ENCODE measurements around the gene BAZ2B.

The BAZ2B gene

DNA sequence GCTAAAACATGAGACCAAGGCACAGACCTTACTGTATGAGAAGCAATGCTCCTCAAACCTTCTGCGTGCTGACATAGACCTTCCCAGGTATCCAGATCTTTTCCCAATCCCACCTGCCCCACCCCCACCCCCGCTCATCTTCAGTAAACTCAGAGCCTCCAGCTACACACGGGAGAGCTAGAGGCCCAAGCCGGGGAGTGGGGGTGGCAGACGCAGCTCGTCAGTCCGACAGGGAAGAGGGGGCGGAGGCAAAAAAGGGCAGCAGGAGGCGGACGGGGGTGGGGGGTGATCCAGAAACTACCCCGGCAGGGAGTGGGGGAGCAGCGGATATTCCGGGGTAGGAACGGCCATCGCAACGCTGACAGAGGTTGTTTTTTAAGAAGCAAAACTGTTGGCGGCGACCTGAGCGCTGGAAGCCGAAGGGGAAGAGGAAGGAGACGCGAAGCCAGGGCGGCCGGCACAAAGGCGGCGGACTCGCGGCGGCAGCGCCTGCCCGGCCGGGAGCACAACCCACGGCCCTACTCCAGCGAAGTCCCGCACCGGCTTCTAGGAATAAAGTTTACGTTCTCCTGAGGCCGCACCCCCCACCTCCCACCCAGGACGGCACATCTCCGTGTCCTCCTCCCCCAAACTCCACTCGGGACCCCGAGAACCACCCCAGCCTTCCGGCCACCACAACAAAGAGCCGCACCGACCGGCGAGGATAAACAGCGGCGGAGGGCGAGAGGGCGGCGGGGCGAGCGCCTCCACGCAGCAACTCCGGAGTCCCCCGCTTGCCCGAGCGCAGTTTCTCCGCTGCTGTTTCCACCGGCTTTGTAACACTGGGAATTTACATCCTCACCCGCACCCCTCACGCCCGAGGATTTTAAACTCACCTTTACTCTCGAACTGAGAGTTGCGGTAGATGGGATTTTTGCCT is 722 bp downstream of the BAZ2B start:
- DNase-seq = peak; percentile 7 to 18 (median 14)

DNA sequence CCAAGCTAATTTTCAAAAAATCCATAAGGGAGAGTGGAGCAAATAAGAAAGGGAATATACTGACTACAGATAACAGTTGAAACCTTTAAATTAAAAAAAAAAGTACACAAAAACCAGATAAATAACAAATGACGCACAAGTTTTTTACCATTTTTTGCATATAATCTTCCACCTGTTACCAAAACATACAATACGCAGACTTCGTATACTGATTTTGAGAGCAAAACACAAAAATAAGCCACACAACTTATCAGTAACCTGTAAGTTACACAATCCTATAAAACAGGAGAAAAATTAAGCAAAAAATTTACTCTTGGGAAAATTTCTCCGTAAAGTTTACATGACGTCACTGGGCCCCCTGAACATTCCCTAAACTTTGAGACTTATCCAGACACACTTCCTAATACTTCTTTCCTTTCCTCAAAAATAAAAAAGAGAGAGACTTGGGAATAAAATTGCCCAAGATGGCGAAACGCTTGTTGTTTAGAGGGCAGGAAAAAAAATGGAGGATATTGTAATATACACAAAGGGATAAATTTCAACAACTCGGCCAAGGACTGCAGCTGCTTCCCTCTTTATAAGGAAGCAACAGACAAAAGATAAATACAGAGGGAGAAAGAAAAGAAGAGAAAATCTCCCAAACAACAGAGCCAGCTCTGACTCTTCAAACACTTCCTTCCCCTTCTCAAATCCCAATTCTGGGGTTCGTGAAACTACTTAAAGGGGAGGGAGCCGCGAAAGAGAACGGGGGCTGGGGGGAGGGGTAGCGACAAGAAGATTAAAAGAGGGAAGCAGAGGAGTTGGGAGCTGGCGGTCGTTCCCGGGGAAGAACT is 1.6 kb downstream of the BAZ2B start:
- no peak for DNase-seq

DNA sequence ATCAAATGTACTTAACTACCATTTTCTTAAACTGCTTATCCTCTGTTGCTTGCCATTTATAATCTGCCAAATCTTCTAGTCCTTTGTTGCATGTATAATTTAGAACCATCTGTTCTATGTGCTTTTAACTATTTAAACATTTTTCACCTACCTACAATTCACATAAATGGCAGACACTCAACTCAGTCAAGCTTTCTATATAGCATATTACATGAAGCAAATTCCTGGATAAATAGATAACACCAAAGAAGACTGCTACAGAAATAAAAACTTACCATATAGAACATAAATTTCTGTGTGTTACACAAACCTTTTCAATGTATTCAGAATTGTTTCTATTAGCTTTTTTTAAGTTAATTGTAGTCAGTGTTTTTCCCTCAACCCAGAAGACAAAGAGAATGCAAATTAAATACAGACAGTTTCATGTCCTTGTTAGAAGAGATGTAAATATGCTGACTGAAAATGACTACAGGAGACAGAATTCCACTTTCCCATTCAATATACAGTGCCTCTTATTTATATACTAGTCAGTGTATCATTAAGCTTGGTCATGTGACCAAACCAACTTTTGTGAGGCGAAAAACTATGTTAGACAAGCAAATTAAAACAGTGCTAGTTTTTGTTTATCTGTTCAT is 2.6 kb downstream of the BAZ2B start:
- no peak for DNase-seq

DNA sequence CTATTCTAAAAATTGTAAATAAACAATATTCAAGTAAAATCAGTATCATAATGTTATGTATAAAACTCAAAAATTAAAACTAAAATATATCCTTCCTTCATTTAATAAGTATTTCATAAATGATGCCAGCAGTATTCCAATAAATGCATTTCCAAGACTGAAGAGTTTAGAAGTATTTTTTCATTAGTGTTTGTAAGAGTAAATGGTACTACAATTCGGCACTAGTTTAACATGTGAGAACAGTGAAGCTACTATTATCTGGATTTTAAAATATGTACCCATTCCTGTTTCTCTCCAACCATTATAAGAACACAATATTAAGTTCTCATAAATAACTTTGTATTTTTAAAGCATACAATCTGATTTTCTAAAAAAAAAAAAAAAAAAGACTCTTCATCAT is 3.3 kb downstream of the BAZ2B start:
- no peak for DNase-seq

DNA sequence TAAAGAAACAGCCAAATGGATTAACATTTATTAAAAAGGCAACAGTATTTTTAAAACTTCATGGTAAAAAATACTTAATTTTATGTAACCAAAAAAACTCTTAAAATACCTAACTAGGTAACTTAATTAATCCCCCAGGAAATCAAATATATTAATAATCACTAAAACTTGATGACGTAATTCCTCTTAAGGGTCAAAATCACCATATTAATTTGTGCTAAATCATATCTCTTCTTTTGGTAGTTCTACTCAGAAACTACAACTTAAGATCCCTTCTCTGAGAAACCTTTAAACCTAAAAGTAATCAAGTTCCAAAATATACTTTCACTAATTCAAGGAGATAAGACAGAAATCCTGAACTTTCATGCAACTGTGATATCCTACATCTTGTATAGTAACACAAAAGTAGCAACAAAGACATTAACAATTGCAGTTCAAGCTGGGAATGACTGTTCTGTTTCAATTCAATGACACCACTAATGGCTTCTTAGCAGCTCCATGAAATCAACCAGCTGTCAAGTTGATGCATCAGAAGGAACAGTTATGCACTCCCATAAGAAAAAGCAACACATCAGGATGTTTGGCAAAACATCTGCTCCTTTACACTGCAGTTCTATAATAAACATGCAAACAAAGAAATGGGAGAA is 4.0 kb downstream of the BAZ2B start:
- no peak for DNase-seq

DNA sequence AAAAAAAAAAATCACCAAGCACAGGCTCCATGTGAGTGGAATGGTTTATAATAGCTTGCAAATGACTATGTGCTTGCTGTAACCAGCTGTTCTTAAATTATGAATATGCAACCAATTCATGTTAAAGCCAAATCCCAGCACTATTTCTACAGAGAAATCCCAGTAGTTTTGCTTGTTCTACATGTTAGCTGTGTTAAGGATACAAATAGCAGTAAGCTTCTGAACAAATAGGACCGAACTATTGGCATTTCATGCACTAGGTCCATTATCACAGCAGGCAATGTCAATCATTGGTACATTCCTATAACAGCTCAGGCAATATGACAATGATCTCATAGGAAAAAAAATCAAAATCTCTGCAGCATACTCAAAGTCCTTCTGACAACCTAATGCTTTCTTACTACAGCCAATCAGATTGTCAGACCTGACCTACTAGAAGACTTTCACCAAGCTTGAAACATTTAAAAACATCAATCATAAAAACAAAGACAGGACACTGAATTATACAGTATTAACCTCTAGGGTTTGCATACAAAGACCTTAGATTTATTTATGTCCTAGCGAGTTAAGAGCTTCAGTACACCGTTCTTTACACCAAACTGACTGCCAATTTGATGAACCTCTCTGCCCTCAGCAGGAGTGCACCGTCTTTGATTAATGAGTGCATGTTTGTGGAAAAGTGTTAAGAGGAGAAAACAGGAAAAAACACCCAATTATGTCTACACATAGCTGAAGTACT is 6.4 kb downstream of the BAZ2B start:
- DNase-seq = no peak

DNA sequence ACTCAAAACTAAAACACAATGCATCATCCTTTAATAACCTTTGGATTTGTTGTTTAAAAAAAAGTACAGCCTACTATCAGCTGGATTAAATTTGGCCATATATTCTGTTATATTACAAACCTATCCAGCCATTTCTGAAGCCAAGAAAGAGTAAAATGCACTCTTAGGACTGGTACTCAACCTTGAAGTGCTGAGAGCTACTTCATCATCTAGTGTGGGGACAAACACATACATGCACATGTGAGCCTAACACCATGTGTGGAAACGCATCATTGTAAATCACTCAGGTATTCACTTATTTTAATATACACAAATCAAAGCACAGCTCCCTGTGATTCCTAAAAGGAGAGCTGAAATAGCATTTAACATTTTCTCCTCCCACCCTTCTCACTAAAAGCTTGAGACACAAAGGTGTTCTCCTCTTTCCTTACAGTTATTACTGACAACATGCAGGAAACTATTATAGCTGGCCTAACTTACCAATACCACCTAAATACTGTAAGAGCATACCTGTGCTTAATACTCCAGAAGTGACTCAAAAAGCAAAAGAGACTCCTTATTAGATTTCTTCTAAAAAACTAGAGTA is 7.5 kb downstream of the BAZ2B start:
- no peak for DNase-seq

DNA sequence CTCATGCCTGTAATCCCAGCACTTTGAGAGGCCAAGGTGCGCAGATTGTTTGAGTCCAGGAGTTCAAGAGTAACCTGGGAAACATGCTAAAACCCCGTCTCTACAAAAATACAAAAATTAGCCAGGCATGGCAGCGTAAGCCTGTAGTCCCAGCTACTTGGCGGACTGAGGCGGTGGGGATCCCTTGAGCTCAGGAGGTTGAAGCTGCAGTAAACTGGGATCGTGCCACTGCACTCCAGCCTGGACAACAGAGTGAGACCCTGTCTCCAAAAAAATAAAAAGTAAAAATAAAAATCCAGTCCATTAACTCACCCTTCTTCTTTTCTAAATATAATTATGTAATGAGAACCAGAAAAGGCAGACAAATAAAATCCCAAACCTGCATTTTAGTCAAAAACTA is 8.2 kb downstream of the BAZ2B start:
- DNase-seq = no peak

DNA sequence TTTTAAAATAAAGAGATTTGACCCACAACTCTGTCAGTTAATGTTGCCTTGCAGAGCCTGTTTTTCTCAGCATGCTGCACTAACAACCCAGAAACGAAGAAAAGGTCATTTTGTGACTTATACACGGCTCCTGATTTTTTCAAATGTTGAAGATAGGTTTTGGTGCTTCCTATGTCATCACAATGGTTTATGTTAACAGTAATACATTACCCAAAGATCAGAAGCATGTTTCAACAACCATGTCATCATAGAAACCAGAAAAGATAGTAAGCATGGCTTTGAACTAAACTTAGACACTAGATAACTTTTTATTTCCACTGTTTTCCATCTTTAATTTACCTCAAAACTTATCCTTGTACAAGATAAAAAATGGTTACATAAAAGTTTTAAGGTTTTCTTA is 10.1 kb downstream of the BAZ2B start:
- DNase-seq = no peak

DNA sequence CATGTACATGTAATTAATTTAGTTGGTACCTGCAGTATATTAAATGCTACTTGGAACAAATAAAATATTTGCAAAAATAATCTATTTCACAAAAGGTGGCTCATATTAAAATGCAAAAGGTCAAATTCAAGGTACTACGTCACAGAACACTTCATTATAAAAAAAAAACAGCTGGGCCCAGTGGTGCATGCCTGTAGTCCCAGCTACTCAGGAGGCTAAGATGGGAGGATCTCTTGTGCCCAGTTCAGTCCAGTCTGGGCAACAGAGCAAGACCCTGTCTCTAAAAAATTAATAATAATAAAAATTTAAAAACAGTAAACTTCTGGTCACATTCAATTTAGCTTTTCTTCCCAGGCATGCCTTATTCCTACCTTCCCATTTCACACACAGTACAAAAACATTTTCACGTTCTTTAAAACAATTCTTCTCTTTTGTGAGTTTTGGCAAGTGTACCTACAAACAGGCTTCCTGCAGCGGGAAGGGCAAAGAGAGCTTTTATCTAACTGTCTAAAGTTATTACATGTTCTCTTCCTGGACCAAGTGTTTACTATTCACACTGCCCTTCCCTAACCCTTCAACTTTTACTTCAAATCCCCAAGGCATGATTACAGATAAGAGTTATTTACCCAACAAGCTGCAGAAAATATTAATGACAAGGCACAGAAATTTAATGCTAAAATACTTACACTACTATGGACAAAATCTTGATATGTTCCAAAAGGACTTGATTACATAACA is 10.7 kb downstream of the BAZ2B start:
- DNase-seq = no peak

DNA sequence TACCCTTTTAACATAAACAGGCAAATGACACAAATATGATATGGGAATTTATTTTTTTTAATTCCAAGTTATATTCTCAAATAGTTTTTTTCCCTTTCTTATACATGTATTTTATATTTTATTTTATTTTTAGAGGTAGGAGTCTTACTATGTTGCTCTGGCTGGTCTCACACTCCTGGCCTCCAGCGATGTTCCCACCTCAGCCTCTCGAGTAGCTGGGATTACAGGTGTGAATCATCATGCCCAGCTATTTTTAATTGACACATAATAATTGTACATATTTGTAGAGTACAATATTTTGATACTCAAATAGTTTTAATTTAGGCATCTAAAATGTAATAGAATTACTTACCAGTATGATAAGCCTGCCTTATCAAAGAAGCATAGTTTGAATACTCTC is 12.2 kb downstream of the BAZ2B start:
- DNase-seq = no peak

DNA sequence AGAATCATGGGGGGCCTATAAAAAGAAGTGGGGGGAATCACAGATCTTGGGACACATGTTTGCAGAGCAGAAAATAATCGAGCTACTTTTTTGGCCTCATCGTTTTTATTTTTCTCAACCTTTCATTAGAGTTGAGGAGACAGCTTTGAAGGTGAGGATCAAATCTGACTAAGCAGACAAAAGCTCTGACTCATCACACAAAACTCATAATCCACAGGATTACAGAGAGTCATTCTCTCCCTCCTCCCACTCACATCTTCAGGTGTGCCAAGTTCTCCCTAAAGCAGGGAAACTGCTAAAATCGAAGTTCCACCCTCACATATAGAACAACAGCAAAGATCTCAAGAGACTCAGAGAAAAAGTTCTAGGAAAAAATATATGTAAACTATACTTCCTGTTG is 15.6 kb downstream of the BAZ2B start:
- DNase-seq = no peak

DNA sequence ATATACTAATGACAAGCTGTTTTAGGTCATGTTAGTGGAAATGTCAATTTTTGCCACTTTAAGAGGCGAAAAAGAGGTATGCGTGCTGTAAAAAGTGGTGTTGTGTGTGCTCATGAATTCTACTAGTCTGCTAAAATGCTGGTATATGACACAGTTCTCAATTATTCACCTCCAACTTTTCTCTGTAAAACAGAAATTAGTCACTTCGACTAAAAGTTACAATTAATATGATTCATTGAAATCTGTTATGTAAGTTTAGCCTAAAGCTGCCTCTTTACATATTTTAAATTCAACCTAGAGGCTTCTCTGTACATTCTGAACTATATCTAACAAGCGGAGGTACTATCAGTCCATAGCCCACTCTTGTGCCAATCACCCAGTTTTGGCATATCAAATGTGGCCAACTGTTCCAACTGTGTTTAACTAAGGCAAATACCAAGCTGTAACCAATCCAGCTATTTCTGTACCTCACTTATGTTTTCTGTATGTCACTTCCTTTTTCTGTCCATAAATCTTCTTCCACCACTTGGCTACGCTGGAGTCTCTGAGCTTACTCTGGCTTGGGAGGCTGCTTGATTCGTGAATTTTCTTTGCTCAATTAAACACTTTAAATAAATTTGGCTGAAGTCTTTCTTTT is 20.8 kb downstream of the BAZ2B start:
- no peak for DNase-seq

DNA sequence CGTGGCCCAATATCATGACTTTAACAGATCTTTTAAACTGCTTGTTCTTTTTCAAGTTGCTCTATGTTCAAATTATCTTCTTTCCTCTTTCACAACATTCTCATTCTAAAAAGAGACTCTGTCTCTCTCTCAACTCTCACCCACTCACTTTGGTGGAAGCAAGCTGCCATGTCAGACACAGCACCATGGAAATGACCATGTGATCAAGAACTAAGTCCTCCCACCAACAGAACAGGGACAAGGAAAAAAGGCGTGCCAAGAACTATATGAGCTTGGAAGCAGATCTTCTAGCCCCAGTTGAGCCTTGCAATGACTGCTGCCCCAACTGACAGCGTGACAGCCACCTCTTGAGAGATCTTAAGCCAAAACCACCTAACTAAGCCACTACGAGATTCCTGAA is 23.9 kb downstream of the BAZ2B start:
- no peak for DNase-seq

DNA sequence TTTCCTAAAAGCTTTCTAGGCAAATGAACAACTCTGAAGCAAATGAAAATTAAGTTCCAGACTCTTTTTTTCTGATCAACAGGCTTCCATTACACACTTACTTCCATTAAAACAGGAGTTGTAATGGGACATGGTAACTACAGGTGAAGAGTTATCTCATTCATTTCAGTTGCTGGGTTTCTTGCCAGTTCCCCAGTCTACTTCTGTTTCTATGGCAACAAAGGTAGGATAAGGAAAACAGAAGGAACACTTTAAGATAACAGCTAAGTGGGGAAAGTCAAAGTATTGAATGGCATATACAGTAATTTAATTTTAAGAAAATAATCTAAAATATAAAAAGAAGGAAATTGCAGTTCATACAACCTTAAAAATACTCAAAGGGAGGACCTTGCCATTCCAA is 25.1 kb downstream of the BAZ2B start:
- no peak for DNase-seq

DNA sequence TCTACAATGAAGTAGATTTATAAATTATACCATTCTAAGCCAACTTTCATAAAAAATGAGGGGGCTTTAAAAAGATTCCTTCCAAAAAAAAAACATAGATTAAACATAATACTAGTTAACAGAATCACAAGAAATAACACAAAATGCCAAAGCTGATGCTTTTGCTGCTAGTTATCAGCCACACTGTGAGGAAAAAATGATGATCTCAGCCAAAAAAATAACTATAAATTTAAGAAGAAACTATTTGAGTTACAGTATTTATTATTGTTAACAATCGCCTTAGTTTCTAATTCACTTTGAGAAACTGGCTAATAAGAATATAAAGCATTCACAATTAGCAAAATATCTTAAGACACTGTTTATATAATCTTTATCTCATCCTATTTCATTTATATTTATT is 27.1 kb downstream of the BAZ2B start:
- DNase-seq = no peak

DNA sequence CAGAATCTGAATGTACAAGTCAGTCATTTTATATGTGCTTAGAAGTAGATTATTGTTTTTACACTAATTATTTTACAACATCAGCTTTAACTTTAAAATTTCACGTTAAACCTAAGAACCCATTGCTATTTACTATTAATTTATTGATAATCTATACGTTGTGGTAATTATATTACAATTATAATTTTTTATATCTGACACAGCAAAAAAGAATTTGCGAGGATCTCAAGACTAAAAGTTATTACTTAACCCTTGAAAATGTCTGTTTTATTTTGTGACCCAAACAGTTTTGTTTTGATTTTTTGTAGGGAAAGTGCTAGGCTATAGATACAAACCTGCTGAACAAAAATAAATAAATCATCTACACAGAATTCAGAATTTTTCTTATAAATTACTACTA is 30.3 kb downstream of the BAZ2B start:
- DNase-seq = no peak

DNA sequence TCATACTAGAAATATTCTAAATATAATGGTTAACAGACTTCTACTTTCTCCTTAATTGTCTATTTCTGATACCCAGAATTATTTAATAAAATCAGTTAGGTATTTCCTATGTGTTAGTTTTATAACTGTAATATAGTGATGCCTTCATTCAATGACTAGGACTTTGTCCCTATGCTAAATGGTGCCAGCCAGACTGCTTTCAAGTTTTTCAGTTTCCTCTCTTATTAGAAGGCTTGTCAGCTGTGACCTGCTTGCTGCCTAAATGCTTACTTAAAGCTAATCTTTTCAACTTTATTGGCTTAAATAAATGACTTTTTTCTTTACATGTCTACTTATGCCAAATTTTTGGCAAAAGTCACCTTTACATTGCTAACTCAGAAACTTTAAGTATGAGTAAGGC is 30.7 kb downstream of the BAZ2B start:
- no peak for DNase-seq

DNA sequence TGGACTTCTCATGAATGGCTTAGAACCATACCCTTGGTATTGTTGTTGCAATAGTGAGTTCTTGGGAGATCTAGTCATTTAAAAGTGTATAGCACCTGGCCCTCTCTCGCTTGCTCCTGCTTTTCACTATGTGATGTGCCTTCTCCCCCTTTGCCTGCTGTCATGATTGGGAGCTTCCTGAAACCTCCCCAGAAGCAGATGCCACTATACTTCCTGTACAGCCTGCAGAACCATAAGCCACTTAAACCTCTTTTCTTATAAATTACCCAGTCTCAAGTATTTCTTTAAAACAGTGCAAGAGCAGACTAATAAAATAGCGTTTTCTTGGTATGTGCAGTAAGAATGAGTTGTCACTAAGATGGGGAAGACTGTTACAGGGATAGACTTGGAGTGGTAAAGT is 31.6 kb downstream of the BAZ2B start:
- DNase-seq = no peak

DNA sequence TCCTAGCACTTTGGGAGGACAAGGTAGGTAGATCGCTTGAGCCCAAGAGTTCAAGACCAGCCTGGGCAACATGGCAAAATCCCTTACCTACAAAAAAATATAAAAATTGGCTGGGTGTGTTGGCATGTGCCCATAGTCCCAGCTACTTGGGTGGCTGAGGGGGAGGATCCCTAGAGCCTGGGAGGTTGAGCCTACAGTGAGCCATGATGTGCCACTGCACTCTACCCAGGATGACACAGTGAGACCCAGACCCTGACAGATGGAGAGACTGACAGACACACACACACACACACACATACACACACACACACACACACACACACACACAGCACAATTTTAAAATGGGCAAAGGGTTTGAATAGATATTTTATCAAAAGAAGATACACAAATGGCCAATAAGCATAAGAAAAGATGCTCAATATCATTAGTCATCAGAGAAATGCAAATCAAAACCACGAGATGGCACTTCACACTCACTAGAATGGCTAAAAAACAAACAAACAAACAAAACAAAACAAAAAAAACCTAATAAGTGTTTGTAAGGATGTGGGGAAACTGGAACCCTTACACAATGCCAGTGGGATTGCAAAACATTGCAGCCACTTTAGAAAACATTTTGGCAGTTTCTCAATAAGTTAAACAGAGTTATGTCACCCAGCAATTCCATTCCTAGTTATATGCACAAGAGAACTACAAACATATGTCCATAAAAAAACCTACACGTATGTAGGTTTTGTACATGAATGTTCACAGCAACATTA is 42.3 kb downstream of the BAZ2B start:
- no peak for DNase-seq
